ENCODE results near the gene FHOD1.

The FHOD1 gene

DNA sequence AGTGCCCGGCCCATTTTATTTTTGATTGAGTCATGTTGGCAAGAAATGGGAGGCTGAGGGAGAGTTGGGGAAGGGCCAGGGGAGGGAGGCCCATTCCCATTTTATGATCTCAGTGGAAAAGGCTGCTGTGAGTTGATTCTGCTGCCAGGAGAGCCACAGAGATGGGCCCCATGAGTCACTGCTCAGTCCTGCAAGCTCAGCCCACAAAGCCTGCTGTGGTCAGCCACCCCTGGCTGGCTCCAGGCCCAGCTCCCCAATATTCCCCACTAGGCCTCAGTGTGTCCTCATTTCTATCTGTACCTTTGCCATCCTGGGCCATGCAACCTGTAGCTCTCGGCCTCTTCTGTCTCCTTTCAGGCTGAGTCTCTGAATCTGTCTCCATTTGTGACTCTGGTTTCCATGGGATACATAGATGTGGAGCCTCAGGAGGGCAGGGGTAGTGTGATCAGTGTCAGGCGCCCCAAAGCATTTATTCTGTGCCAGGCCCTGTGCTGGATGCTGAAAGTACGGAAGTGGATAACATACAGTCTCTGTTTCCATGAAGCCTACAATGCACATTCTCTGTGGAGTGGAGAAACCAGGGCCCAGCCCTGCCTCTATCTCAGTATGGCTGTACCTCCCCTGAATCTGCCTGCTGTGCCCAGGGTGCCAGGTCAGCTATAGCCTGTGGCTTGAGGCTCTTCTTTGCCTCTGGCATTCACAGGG lies 30.2 kb upstream of the FHOD1 start:
- CTCF ChIA-PET = interaction anchor here (0.7 to 2.5 kb wide), 8 partner anchors 8 to 203 kb away, joined by 3 to 16 read pairs (median 5); partner anchors contain the start of gene ATP6V0D1
- DNase-seq (ENCODE audit: extremely low spot score) = no peak
- POLR2A ChIA-PET = no interaction called here
- TF ChIP-seq, protein P1, sequence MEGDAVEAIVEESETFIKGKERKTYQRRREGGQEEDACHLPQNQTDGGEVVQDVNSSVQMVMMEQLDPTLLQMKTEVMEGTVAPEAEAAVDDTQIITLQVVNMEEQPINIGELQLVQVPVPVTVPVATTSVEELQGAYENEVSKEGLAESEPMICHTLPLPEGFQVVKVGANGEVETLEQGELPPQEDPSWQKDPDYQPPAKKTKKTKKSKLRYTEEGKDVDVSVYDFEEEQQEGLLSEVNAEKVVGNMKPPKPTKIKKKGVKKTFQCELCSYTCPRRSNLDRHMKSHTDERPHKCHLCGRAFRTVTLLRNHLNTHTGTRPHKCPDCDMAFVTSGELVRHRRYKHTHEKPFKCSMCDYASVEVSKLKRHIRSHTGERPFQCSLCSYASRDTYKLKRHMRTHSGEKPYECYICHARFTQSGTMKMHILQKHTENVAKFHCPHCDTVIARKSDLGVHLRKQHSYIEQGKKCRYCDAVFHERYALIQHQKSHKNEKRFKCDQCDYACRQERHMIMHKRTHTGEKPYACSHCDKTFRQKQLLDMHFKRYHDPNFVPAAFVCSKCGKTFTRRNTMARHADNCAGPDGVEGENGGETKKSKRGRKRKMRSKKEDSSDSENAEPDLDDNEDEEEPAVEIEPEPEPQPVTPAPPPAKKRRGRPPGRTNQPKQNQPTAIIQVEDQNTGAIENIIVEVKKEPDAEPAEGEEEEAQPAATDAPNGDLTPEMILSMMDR (IDR thresholded peaks at IDR 0.05; ENCODE audit: control extremely low read depth, extremely low read depth, low read depth, missing control alignments) = no peak

DNA sequence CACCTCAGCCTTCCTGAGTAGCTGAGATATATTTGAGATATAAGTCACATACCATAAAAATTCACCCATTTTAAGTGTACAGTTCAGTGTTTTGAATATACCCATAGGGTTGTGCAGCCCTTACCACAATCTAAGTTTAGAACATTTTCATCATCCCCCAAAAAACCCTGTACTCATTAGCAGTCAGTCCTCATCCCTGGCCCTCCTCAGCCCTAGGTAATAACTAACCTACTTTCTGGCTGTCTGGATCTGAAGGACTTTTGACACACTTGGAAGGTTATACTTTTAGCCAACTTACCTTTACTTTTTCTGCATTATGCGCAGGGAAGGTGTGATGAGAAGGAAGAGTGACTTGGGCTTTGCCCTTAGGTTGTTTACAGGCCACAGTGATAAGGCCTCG lies 28.0 kb upstream of the FHOD1 start:
- ChIA-PET CTCF (no interaction called here), POLR2A (no interaction called here)

DNA sequence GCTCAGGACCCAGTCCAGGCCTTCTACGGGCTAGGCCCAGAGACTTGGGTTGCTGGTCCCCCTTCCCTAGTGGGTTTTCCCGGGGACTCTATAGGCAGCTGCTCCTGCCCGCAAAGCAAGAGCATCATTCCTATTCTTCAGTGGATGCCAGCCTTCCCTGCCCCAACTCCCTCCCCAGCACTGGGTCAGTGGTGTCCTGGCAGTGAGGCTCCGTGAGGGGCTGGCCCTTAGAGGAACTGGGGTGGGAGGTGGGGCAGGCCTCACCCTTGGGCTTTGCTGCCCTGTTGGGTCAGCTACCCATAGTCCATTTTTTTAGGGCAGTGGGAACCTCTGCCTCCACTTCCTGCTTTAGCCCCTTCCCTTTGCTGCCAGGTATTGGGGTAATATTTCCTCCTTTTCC lies 24.2 kb upstream of the FHOD1 start:
- TF ChIP-seq, protein P1 (IDR thresholded peaks at IDR 0.05; ENCODE audit: control extremely low read depth, extremely low read depth, low read depth, missing control alignments) = no peak
- ChIA-PET CTCF (interaction anchor here (0.9 to 1.4 kb wide), 4 partner anchors 10 to 15 kb away, joined by 4 to 5 read pairs (median 4); no protein-coding TSS in a partner anchor), POLR2A (interaction anchor here (0.6 kb wide), 1 partner anchor 1333 kb away, joined by 3 read pairs; no protein-coding TSS in a partner anchor)
- no peak for DNase-seq (ENCODE audit: extremely low spot score)

More for the DNA sequence above, 28.0 kb upstream of the FHOD1 start:
- no peak for DNase-seq (ENCODE audit: extremely low spot score)
- TF ChIP-seq, protein P1 (IDR thresholded peaks at IDR 0.05; ENCODE audit: control extremely low read depth, extremely low read depth, low read depth, missing control alignments) = no peak

DNA sequence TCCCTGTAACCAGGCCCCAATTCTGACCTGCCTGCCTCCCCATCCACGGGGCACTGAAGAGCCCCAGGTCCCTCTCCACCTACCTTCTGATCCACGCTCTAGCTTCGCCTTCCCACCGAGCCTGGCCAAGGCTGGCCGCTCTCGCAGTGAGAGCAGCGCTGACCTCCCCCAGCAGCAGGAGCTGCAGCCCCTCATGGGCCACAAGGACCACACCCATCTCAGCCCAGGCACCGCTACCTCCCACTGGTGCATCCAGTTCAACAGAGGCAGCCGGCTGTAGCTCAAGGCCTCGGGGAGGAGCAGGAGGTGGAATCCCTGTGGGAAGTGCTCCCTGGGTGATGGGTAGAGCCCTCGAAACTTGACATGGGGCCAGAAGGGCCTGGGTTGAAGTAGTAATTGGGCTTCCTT lies 23.7 kb upstream of the FHOD1 start:
- ChIA-PET POLR2A (interaction anchor here (0.6 kb wide), 1 partner anchor 1333 kb away, joined by 3 read pairs; no protein-coding TSS in a partner anchor), CTCF (interaction anchor here (0.9 to 1.9 kb wide), 6 partner anchors 10 to 157 kb away, joined by 4 to 7 read pairs (median 4); no protein-coding TSS in a partner anchor)
- TF ChIP-seq, protein P1 (IDR thresholded peaks at IDR 0.05; ENCODE audit: control extremely low read depth, extremely low read depth, low read depth, missing control alignments) = no peak
- no peak for DNase-seq (ENCODE audit: extremely low spot score)

DNA sequence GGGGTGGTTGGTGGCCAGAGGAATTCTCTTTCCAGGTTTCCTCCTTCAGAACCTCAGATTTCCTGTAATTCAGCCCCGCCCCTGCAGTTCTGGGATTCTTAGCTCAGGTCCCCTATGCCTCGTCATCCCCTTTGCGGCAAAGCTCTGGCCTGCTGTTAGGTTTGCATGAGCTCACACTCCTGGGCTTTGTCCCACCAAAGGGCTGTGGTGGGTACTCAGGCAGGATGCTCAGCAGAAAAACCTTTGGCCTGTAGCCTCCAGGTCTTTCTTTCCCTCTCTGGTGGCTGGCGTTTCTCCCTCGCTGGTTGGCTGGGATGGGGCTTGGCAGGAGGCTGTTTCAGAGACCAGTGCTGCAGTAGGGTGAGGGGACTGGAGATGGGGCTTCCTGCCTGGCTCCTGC lies 22.5 kb upstream of the FHOD1 start:
- TF ChIP-seq, protein P1 (IDR thresholded peaks at IDR 0.05; ENCODE audit: control extremely low read depth, extremely low read depth, low read depth, missing control alignments) = no peak
- ChIA-PET CTCF (interaction anchor here (1.1 to 1.9 kb wide), 3 partner anchors 9 to 130 kb away, joined by 7 to 9 read pairs (median 7); no protein-coding TSS in a partner anchor), POLR2A (no interaction called here)
- DNase-seq (ENCODE audit: extremely low spot score) = no peak

DNA sequence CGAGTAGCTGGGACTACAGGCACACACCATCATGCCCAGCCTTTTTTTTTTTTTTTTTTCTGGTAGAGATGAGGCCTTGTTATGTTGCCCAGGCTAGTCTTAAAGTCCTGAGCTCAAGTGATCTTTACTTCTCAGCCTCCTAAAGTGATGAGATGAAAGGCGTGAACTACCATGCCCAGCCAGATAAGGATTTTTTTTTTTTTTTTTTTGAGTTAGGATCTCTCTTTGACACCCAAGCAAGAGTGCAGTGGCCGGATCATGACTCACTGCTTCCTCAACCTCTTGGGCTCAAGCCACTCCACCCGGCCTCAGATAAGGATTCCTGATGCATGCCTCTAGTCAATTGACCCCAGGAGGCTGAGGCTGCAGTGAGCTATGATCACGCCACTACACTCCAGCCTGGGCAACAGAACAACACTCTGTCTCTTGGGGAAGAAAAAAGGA lies 20.9 kb upstream of the FHOD1 start:
- POLR2A ChIA-PET = no interaction called here
- DNase-seq (ENCODE audit: extremely low spot score) = no peak
- CTCF ChIA-PET = interaction anchor here (1.0 to 3.5 kb wide), 3 partner anchors 8 to 132 kb away, joined by 3 to 8 read pairs (median 6); no protein-coding TSS in a partner anchor
- TF ChIP-seq, protein P1 (IDR thresholded peaks at IDR 0.05; ENCODE audit: control extremely low read depth, extremely low read depth, low read depth, missing control alignments) = no peak
